GM12873 (cell line): ENCODE data around the gene PDS5B.

ENCODE experiments used
- CTCF ChIP-seq: IDR thresholded peaks from 2 replicates; pipeline ENCODE4 v1.5.1; 2012; ENCODE audit warnings: low read depth, mild to moderate bottlenecking, moderate library complexity, low read length, control low read depth; ENCODE audit not compliant: insufficient read depth; ENCODE audit errors: missing control alignments

The PDS5B gene

DNA sequence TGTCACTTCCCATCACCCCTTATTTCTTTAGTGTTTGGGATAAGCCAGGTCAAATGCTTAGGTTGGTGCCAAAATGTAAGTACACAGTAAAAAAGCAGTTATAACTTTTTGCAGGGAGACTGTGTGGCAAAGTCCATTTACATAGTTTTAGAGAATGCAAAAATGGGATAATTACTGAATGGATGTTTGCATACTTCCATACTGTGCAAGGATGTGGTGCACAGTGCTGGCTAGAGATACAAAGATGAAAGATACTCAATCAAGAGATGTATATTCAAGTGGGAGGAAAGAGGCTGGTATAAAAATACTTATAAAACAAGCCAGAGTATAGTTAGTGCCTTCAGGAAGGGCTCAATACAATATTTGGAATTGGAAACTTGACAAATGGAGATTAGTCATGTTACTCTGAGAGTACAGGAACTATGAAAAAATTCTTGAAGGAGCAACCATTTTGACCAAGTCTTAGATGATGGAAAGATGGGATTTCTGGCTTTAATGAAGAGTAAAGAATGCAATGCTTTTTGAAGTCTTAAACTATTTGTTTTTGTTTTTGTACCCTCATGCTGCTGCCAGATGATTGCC, 8.0 kb downstream of the PDS5B start:
- no peak for TF ChIP-seq CTCF

DNA sequence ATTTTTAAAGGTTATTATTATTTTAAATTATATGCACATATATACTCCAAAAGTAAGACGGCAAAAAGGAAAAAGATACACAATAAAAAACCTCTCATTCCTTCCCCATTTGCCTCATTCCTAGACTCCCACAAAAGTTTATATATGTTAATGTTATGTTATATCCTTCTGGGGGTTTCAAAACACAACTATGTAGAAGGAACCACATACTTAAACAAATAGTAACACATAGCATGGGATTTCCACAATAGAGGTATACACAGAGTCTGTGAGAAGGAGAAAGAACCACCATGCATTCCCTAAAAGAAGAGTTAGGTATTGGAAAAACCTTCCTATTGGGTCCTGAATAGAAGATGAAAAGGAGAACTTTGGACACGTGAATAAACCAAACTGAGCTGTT, 9.1 kb downstream of the PDS5B start:
- no peak for TF ChIP-seq CTCF

GRCh38 chr13:32600890-32601289, 14.6 kb downstream of the PDS5B start:
- no peak for TF ChIP-seq CTCF

- no peak for TF ChIP-seq CTCF
Observed at GRCh38 chr13:32609428-32609827, 23.2 kb downstream of the PDS5B start.

DNA sequence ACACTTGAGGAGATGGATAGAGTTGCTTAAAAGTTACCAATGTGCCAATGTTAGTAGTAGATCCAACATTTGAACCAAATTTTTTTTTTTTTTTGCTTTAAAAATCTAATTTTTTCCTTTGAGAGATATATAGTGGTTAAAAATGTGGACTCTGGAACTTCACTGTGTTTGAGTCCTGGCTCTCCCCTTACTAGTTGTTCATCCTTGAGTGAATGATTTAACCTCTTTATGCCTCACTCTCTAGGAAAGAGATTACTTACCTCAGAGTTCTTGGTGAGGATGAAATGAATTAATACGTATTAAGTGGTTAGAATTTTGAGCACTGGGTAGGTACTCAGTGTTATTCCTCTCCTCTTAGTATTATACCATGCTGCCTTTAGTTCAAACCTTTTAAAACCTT, 24.3 kb downstream of the PDS5B start:
- no peak for TF ChIP-seq CTCF

GRCh38 chr13:32610977-32611376, 24.7 kb downstream of the PDS5B start:
- no peak for TF ChIP-seq CTCF

- TF ChIP-seq CTCF = no peak
Observed at GRCh38 chr13:32616883-32617511, 30.7 kb downstream of the PDS5B start.
